ENCODE measurements around the gene SH3PXD2A.
"Not testable (repeated sequence)": the region's sequence is repeated elsewhere in the genome, so short reads cannot be mapped to it uniquely, and the experiment has no call there.

The SH3PXD2A gene

GRCh38 chr10:103637927-103638557 is 217.3 kb downstream of the SH3PXD2A start:
- no peak for DNase-seq

DNA sequence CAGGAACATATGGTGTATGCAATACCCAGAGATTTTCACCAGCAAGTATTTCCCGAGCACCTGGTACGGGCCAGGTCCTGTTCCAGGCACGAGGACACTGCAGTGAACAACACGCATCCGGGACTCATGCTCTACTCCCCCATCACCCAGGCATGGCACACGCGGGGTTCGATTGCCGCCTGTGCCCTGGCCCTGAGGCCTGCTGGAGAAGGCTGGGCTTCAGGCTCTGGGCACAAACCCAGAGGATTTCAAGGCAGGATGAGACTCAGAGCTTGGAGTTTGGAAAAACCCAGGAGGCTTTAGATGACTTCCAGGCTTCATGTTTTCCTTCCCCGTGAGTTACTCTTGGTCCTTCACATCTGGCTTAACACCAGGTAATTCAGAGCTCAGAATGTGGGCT is 218.4 kb downstream of the SH3PXD2A start:
- DNase-seq = no peak

DNA sequence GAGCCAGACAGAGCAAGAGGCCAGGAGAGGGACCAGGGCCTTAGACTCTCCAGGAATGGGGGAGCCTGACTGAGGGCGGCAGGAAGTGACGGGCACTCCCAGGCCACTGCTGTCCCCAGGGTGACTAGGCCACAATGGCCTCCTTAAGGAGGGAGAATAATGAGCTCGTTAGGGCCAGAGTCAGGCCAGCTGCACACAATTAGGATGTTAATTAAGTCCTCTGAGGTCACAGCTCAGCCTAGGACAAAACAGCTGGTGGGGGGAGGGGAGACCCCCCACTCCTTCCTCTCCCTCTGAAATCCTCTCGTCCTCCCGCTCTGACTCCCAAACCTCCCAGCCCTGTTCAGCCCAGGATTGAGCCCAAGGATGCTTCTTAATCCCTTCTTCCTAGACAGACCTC is 218.9 kb downstream of the SH3PXD2A start:
- DNase-seq = no peak

- DNase-seq = no peak
These were observed 219.8 kb downstream of the SH3PXD2A start for GRCh38 chr10:103635580-103635979.

- DNase-seq = no peak
These were observed 221.5 kb downstream of the SH3PXD2A start for GRCh38 chr10:103633846-103634245.

DNA sequence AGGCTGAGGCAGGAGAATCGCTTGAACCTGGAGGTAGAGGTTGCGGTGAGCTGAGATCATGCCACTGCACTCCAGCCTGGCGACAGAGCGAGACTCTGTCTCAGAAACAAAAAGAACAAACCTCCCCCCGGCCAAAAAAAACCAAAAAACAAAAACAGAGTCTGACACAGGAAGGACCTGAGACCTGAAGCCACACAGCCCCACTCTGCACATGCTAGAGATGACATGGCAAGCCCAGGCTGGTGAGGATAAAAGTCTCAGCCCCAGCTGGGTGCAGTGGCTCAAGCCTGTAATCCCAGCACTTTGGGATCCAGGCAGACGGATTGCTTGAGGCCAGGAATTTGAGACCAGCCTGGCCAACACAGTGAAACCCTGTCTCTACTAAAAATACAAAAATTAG is 222.5 kb downstream of the SH3PXD2A start:
- not testable (repeated sequence) for DNase-seq

DNA sequence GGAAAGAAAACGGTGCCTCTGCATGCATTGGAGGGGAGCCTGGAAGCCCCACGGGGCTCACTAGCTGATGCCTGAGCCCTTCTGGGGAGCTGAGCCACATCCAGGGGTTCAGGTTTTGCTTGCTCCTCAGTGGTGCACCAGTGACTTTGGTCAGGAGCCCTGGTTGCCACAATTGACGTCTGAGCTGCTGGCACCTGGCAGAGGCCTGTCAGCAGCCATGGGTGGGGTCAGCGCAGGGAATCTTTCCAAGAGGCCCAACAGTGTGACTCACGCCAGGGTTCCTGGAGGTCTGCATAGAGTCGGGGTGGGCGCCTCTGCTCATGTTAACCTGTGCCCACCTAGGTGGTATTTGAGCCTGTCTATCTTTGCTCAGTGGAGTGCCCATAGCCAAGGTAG is 223.1 kb downstream of the SH3PXD2A start:
- DNase-seq = no peak

DNA sequence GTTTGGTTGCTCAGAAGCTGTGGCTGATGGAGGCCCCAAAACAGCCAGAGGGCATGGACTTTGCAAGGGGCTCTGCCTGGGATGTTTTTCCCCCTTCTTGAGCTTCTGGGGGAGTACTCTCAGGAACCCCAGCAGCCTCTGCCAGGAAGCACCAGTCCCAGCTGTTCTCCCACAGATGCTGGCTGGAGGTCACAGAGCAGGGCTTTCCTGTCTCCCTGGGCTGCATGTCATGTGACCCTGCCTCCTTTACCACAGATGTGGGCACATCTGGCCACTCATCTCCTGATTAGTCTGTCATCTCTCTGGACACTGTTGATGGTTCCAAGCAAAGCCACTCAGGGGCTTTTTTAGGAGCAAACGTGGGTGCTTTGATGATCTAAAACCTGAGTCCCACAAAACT is 225.2 kb downstream of the SH3PXD2A start:
- DNase-seq = no peak

- DNase-seq = no peak
These were observed 225.8 kb downstream of the SH3PXD2A start for GRCh38 chr10:103629581-103629980.

GRCh38 chr10:103627893-103628292 is 227.5 kb downstream of the SH3PXD2A start:
- DNase-seq = no peak

GRCh38 chr10:103627111-103627892 is 228.1 kb downstream of the SH3PXD2A start:
- no peak for DNase-seq

GRCh38 chr10:103626178-103626577 is 229.2 kb downstream of the SH3PXD2A start:
- no peak for DNase-seq

- DNase-seq = no peak
These were observed 232.3 kb downstream of the SH3PXD2A start for GRCh38 chr10:103622935-103623574.

GRCh38 chr10:103622286-103622685 is 233.1 kb downstream of the SH3PXD2A start:
- DNase-seq = no peak

GRCh38 chr10:103621783-103622125 is 233.6 kb downstream of the SH3PXD2A start:
- no peak for DNase-seq

- DNase-seq = no peak
These were observed 234.2 kb downstream of the SH3PXD2A start for GRCh38 chr10:103620891-103621782.

DNA sequence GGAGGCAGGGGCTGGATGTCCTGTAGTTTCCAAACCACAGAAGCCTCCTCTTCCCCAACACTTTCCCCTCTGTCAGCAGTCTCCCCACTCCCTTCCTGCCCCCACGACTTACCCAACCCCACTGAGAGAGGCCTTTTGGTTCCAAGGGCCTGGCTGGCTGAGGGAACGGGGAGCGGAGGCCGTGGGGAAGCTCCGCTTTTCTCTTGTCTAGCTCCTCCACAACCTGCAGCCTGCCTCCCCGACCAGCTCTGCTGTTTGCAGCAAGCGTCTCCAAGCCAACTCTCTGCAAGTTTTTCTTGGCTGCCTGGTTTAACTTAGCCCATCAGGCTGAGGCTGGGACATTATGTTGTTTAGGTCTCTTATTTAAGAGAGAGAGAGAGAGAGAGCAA is 235.0 kb downstream of the SH3PXD2A start:
- DNase-seq = no peak

DNA sequence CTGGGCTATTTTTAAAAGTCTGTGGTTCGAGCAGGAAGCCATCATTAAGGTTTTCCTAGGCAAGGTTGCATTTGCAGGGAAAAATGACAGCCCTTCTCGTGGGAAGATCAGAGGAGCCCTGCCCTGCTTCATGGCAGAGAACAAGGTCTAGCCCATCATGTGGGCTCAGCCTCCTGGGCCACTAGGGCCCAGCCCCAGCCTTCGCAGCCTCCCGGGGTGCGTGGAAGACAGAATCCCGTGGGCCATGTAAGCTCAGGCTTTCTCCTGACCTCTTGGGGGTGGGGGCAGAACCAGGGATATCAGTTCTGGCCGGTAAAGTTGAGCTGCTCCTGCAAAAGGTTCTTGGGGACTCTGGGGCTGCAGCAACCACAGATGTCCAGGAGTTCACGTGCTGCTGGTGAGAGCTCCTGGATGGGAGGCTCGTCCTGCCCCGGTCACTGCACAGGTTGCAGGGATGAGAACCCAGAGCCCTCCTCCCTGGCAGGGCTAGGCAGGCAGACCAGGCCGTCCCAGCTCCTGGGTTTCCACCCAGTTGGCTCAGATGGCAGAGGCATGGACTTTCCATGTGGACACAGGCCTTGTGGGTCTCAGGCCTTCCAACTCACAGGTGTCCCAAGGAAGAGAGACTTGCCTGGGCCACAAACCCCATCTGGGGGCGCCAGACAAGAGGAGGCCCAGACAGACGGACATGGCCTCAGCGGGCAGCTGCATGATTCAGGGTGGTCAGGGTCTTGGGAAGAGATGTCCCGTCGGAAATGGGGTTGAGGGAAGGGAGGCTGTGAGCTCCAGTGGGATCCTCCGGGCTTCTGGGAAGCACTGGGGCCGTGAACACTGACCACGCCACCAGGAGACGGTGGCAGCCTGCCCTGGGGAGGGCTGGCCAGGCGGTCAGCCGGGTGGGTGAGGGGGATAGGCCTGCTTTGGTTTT is 235.7 kb downstream of the SH3PXD2A start:
- DNase-seq = no peak

DNA sequence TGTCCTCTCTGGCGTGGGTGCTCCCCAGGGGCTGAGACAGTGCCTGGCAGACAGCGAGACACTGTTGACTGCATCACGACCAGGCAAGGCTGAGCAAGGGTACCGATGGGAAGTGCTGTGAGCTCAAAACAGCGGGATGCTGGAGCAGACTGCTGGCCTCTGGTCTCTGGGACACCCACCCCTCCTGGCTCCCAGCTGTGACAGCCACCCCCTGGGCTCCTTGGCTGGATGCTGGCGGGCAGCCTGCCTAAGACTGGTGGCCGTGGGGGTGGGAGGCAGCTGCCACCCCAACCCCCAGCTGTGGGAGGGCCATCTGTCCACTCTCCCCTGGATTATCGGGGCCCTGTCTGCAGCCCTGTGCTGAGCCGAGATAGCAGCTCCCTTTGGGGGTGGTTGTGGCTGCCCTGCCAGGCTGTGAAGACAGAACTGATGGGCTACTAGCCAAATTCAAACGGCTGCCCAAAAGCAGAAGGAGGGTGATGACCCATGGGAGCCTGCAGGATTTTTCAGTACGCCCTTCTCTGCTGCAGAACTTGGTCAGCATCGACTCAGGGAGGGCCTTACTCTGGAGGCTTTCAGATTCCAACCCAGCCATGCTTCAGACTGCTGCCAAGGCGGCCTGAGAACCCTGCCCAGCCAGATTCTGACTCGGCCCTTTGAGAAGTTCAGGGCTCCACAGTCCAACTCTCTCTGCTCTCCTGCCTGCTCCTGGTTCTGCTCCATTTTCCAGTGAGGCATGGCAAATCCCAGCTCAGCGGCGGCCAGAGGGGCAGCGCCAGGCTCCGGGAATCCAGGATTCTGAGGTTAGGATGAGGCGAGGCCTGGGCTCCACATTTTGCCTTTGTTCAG is 236.6 kb downstream of the SH3PXD2A start:
- DNase-seq = no peak

- no peak for DNase-seq
These were observed 237.6 kb downstream of the SH3PXD2A start for GRCh38 chr10:103617602-103618385.

All from CD4-positive, alpha-beta T cell treated with Interleukin-4 for 4 hours (primary cell).